ENCODE results near the gene SPEN.

- TF ChIP-seq, protein P1, sequence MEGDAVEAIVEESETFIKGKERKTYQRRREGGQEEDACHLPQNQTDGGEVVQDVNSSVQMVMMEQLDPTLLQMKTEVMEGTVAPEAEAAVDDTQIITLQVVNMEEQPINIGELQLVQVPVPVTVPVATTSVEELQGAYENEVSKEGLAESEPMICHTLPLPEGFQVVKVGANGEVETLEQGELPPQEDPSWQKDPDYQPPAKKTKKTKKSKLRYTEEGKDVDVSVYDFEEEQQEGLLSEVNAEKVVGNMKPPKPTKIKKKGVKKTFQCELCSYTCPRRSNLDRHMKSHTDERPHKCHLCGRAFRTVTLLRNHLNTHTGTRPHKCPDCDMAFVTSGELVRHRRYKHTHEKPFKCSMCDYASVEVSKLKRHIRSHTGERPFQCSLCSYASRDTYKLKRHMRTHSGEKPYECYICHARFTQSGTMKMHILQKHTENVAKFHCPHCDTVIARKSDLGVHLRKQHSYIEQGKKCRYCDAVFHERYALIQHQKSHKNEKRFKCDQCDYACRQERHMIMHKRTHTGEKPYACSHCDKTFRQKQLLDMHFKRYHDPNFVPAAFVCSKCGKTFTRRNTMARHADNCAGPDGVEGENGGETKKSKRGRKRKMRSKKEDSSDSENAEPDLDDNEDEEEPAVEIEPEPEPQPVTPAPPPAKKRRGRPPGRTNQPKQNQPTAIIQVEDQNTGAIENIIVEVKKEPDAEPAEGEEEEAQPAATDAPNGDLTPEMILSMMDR (conservative IDR thresholded peaks at IDR 0.05; ENCODE audit: low read depth, low read length), result no peak
- TF ChIP-seq POLR2A (IDR thresholded peaks at IDR 0.05; ENCODE audit: low read depth, low read length) (no peak), SMC3 (IDR thresholded peaks at IDR 0.05; ENCODE audit: low read depth, low read length) (no peak), MXI1 (IDR thresholded peaks at IDR 0.05; ENCODE audit: borderline replicate concordance, low read depth, low read length) (no peak)
These were observed 138.2 kb downstream of the SPEN start for GRCh38 chr1:15985611-15986297.
